Stimulated activated CD4-positive, alpha-beta T cell treated with anti-CD3 and anti-CD28 coated beads, Interleukin-15, amount 100 ng/mL, for 48 hours (primary cell): ENCODE data around the gene TBC1D8.

Experiments
- DNase-seq, 2 donors: peaks; one replicate each; pipeline ENCODE4 v3.0.0-alpha.2; 2020; ENCODE audit warnings: low read depth in 2 of 2

Gene TBC1D8

DNA sequence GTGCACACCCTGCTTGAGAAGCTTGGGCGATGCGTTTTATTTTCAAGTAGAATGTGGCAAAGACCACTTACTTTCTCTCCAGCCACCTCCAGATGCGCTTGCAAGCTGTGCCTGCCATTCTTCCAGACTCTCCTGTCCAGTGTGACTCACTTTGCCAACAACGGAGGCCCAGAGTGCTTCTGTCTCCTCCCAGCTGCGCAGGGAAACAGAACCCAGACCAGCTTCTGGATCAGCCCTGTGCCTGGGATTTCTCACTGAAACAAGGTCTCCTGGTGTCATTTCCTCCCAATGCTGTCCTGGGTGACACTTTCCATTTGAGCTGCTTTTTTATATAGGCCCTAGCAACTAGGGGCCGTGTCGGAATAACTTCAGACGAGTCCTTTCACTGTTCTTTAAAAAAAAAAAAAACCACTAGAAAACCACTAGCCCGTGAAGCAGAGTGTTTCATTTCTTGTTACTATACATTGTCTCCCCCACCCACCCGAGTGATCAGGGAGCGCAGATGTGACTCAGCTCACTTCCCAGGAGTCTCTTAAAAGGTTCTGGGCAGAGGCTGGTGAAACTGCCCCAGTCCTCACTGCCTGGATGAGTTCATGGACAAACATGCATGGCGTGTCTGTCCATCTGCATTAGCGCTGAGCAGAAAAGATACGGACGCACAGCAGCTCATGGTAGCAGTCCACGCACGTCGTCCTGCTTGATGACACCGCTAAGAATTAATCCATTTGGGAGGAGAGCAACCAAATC, 174.4 kb downstream of the TBC1D8 start:
- DNase-seq = no peak

DNA sequence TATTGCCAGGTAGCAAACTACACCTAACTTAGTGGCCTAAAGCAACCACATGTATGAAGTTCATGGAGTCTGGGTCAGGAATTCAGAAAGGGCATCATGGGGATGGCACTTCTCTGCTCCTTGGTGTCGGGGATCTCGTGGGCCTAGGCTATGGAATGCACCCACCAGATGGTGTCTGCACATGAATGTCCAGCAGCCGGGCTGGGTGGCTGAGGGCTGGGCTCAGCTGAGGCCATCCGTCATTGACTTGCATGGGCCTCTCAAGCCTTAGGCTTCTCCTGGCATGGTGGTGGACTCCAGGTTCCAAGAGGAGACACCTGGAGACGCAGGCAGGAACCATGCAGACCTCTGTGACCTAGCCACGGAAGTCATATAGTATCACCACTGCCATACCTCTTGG, 175.1 kb downstream of the TBC1D8 start:
- DNase-seq = no peak

DNA sequence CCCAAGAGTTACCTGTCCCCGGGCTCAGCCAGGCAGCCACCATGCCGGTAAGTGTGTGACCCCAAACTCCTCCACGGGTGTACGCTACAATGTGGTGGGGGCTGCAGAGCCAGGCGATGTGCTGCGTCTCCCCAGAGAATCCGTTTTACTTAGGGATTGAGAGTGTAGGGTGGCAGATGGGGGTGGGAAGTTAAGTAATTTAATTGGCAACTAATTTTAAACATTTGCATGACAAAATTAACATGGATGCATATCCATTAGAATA, 175.7 kb downstream of the TBC1D8 start:
- DNase-seq = no peak

GRCh38 chr2:100974712-100975520, 176.3 kb downstream of the TBC1D8 start:
- DNase-seq = no peak

DNA sequence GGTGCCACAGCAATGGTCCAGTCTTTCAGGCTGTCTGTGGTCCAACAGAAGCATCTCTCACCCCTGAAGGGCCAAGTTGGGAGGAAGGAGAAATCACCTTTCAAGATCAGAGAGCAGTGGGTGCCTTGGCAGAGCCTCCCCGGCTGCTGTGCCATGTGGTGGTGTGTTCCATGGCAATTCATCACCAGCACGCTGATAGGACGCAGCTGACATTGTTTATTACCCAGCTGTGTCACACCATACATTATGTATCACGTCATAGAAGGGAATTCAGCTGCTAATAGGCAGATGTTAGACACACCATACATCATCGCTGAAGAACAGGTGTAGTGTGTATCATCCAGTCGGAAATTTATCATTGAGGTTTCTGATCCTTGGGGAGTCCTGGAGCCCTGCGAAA, 178.7 kb downstream of the TBC1D8 start:
- no peak for DNase-seq

GRCh38 chr2:100971221-100971620, 180.0 kb downstream of the TBC1D8 start:
- no peak for DNase-seq

DNA sequence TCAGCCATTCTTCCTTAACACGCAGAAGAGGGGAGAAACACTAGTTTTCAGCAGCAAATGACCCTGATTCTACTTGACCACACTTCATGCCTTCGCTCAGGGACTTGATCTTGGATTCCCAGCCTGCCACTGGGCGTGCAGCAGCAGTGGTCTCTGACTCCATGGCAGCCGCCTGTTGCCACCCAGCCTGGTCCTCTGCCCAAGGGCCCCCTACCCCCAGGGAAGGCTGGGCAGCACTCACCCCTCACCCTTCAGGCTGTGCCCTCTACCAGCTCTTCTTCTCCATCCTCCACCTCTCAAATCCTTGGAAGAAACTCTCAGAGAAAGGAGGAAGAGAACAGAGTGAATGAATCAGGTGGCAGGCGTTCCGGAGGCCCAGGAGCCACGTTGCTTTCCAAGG, 181.2 kb downstream of the TBC1D8 start:
- DNase-seq = no peak

- DNase-seq = no peak
Observed at GRCh38 chr2:100968146-100969145, 182.7 kb downstream of the TBC1D8 start.

DNA sequence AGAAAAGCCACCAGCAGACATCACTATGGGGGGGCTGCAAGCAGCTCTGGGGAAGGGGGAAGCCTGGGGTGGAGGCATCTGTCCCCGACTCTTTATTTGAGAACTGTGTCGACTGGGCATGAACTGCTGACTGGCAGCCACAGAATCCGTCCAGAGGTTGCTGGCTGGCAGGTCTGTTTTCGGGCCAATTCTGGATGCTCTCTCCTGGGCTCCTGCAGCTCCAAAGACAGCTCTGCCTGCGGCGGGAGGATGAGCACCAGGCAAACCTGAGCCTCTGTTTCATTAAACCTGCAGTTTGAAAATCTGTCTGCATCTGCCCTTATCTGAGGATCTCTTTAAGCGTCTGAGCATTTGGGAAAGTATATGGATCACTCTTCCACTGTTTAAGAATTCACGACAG, 183.5 kb downstream of the TBC1D8 start:
- no peak for DNase-seq

GRCh38 chr2:100965596-100965995, 185.6 kb downstream of the TBC1D8 start:
- DNase-seq = no peak

DNA sequence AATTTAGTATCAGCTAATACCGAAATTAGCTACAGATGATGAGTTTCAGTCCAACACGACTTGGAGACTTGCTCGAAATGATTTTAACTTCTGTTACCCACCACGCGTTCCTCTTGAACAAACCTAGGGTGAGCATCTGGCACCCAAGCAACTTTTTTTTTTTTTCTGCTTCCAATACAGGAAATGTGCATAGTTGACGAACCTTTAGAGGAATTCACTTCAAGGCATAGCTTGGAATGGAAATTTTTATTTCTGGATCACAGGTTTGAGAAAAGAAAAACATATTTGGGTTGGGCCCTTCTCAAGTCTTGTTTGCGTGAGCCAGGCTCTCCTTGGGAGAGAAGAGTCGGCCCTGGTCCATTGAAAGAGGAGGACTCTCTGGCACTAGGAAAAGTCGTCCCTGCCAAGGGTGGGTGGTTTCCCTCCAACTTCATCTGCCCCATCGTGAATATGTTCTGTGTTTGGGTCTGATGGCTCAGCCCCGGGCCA, 186.5 kb downstream of the TBC1D8 start:
- DNase-seq = no peak

- DNase-seq = no peak
Observed at GRCh38 chr2:100964222-100964621, 187.0 kb downstream of the TBC1D8 start.

- DNase-seq = no peak
Observed at GRCh38 chr2:100963026-100963375, 188.2 kb downstream of the TBC1D8 start.

- no peak for DNase-seq
Observed at GRCh38 chr2:100962366-100963025, 188.7 kb downstream of the TBC1D8 start.

DNA sequence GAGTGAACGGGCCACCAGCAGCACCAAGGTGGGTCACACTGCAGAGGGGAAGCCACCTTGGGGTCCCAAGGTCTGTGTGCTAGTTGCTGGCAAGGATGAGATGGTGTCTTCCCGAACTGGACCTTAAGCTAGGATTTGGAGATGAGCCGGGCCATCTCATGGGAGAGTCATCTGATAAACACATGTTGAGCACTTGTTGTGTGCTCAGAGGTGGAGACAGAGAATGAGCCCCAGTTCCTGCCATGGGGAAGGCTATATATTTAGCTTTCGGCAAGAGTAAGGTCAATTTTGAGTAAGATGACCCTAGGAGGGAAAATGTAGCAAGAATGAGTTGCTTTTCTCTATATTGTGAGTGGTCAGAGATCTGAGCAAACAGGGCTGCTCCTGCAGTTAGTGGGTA, 190.5 kb downstream of the TBC1D8 start:
- no peak for DNase-seq

DNA sequence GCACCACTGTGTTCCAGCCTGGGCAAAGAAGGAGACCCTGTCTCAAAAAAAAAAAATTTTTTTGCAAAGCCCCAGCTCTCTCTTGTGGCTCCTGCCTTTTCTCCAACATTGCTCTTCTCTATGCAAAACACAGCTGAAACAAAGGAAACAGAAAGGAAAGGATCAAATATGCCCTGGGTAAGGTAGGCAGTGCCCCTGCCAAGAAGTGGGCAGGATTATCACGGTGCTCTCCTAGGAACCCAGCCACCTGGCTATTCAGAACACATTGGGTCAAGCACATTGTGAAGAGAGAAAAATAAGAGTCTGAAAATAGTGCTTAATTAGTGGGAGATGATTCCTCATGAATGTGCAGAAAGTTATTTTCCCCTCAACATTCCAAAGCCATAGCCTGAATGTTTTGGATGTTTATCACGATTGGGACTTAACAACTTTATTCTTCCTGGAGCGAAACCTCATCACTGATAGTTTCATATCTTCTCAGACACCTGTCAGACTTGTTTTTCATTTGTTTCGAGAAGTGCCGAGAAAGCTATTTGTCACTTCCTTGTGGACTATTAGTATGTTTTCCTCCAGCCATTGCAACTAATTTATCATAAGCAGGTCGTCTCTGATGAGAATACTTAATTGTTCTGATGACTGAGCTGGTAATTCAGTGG, 191.8 kb downstream of the TBC1D8 start:
- no peak for DNase-seq

DNA sequence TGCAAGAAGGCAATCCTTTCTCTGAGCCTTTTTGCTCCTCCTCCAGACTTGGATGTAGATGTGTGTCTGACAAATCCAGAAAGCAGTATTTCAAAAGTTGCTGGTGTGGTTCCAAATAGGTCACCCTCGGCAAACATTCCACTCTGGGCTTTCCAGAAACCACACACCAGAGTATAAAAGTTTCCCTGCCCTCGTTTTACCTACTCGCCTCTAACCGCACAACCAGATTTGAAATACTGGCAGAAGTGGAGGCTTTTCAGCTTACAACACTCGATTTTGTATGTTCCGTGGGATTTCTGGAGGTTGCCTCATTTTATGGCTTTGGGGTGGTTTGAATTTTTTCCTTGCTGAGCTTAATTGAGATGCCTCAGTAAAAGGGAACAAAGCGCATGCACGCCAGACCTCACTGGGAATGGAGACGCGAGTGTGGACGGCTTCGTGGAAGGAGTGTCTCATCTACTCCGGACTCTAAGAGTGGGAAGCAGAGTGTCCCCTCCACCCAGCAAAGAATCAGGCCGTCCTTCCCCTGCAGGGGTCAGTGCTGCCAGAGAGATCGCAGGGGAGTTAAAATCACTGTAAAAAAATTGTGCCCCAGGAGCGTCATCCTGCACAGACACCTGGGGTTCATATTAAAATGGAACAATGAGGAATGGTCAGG, 193.1 kb downstream of the TBC1D8 start:
- no peak for DNase-seq
